Activated CD8-positive, alpha-beta T cell treated with anti-CD3 and anti-CD28 coated beads for 36 hours (primary cell): ENCODE measurements around the gene TIE1. TPM values are rescaled to one million over a fixed set of nuclear protein-coding genes. Genes with fewer than 3 reads are reported as not detected.

Source experiments
- ATAC-seq: fragments of 200-7000 bp; cut with Tn5 transposase; one replicate; pipeline ENCODE4 v1.10.0; 2021; ENCODE audit warnings: mild to moderate bottlenecking, moderate library complexity
- CTCF ChIA-PET: fragments of 350-600 bp; sonication (Branson Sonifier 250); formaldehyde crosslinking; loops from one replicate; lab custom pipeline; 2021; ENCODE audit warnings: antibody characterized with exemption; lab: Charles Lee
- POLR2A ChIA-PET: fragments of 350-600 bp; sonication (Branson Sonifier 250); formaldehyde crosslinking; loops from one replicate; lab custom pipeline; 2021; ENCODE audit warnings: antibody characterized with exemption; lab: Charles Lee
- DNase-seq: peaks from one replicate; pipeline ENCODE4 v3.0.0-alpha.2; 2020
- H3K27ac Mint-ChIP-seq: one replicate; pipeline ENCODE4 v1.8.0; 2021; ENCODE audit warnings: mild to moderate bottlenecking, mixed read lengths
- H3K27me3 Mint-ChIP-seq: one replicate; pipeline ENCODE4 v1.8.0; 2021; ENCODE audit warnings: mixed read lengths
- H3K36me3 Mint-ChIP-seq: one replicate; pipeline ENCODE4 v1.8.0; 2021; ENCODE audit warnings: low read depth, mixed read lengths
- H3K4me1 Mint-ChIP-seq: one replicate; pipeline ENCODE4 v1.8.0; 2021; ENCODE audit warnings: low read depth, mixed read lengths
- H3K4me3 Mint-ChIP-seq: one replicate; pipeline ENCODE4 v1.8.0; 2021; ENCODE audit warnings: mild to moderate bottlenecking, moderate library complexity, mixed read lengths
- H3K9me3 Mint-ChIP-seq: one replicate; pipeline ENCODE4 v1.8.0; 2021; ENCODE audit warnings: mixed read lengths
- intact Hi-C: fragments of 100-400 bp; cut with micrococcal nuclease; formaldehyde crosslinking; loops from one replicate; pipeline ENCODE4 v1.10.0; 2022
- total RNA-seq, 2 experiments: library from RNA; stranded (reverse); gene quantifications; one replicate each; pipeline ENCODE4 v1.2.3, GENCODE V29; 2021
- TF ChIP-seq, protein P1 (sequence below): fragments of 200-600 bp; IDR thresholded peaks from one replicate; pipeline ENCODE4 v1.8.0; 2022; ENCODE audit warnings: antibody characterized with exemption, mild to moderate bottlenecking

The TIE1 gene
- total RNA-seq, 2 experiments from 2014 or later: 0.25 TPM; not detected in 1

DNA sequence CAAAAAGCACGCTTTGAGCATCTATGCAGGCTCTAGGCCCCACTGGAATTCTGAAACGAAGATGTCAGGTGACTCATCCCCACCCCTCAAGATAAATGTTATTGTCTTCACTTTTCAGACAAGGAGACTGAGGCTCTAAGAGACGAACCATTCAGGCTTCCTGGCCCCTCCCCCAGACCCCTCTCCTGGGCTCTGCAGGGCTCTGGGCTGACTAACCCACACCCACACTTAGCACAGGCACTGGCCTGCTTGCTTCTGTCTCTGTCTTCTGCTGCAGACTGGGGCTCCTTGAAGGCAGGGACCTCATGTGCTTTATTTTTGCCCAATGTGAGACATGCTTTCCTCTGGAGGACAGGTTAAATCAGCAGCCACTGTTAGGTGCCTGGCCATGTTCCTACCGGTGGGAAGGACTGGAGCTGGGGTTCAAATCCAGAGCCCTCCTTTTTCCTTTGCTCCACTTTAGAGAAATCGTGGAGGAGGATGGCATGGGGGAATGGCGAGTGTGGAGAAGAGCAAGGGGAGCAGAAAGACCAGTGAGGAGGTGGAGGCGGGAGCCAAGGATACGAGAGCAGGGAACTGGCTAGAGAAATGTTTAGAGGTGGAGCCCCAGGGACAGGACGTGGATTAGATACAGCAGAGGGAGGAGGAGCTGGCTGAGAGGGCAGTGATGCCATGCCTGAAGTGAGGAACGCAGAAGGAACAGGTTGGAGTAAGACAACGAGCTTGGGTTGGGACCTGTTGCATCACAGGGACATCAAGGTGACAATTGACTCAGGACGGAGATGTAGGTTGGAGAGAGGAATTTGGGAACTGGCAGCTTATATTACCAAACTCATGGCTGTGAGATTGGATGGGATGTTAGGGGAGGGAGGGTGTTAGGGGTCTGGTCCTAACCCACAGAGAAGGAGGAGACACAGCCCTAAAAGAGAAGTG, 29.3 kb upstream of the TIE1 start:
- Mint-ChIP-seq H3K27me3 (peaks cover 12% of the 10 kb centered on the region), H3K36me3 (peaks cover 5% of the 10 kb centered on the region), H3K4me3 (peak overlapping the region; percentile 47), H3K4me1 (peaks cover 21% of the 10 kb centered on the region), H3K9me3 (peaks cover 5% of the 10 kb centered on the region), H3K27ac (no peak overlapping the region)
- ATAC-seq (peak; percentile 43), DNase-seq (peak; percentile 26)
- CTCF ChIA-PET: no interaction called here
- intact Hi-C loops: no loop called here
- TF ChIP-seq, protein P1, sequence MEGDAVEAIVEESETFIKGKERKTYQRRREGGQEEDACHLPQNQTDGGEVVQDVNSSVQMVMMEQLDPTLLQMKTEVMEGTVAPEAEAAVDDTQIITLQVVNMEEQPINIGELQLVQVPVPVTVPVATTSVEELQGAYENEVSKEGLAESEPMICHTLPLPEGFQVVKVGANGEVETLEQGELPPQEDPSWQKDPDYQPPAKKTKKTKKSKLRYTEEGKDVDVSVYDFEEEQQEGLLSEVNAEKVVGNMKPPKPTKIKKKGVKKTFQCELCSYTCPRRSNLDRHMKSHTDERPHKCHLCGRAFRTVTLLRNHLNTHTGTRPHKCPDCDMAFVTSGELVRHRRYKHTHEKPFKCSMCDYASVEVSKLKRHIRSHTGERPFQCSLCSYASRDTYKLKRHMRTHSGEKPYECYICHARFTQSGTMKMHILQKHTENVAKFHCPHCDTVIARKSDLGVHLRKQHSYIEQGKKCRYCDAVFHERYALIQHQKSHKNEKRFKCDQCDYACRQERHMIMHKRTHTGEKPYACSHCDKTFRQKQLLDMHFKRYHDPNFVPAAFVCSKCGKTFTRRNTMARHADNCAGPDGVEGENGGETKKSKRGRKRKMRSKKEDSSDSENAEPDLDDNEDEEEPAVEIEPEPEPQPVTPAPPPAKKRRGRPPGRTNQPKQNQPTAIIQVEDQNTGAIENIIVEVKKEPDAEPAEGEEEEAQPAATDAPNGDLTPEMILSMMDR: no peak
- POLR2A ChIA-PET: no interaction called here

- H3K4me1 Mint-ChIP-seq: peaks cover 21% of the 10 kb centered on the region
- peaks cover 12% of the 10 kb centered on the region for H3K27me3 Mint-ChIP-seq
- H3K4me3 Mint-ChIP-seq: no peak overlapping the region
- ChIA-PET POLR2A (no interaction called here), CTCF (no interaction called here)
- TF ChIP-seq, protein P1: no peak
- DNase-seq (no peak), ATAC-seq (no peak)
- intact Hi-C loops: no loop called here
- H3K9me3 Mint-ChIP-seq: peaks cover 5% of the 10 kb centered on the region
- peaks cover 5% of the 10 kb centered on the region for H3K36me3 Mint-ChIP-seq
- no peak overlapping the region for H3K27ac Mint-ChIP-seq
These were observed 28.6 kb upstream of the TIE1 start for GRCh38 chr1:43272161-43272560.

DNA sequence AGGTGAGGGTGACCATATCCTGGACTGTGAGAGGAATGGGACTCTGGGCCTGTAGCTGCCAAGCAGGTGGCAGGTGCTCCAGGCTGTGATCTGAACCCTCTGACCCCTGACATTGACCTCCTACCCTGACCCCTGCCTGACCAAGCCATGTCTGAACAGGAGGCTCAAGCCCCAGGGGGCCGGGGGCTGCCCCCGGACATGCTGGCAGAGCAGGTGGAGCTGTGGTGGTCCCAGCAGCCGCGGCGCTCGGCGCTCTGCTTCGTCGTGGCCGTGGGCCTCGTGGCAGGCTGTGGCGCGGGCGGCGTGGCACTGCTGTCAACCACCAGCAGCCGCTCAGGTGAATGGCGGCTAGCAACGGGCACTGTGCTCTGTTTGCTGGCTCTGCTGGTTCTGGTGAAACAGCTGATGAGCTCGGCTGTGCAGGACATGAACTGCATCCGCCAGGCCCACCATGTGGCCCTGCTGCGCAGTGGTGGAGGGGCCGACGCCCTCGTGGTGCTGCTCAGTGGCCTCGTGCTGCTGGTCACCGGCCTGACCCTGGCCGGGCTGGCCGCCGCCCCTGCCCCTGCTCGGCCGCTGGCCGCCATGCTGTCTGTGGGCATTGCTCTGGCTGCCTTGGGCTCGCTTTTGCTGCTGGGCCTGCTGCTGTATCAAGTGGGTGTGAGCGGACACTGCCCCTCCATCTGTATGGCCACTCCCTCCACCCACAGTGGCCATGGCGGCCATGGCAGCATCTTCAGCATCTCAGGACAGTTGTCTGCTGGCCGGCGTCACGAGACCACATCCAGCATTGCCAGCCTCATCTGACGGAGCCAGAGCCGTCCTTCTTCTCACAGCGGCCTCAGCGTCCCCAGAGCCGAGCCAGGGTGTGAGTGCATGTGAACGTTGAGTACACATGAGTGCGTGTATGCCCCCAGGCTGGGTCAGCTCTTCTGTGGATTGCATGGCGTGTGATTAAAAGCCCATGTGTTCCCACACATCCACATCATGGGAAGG, 27.9 kb upstream of the TIE1 start:
- intact Hi-C loops: no loop called here
- ChIA-PET CTCF (no interaction called here), POLR2A (no interaction called here)
- DNase-seq (no peak), ATAC-seq (no peak)
- TF ChIP-seq, protein P1: no peak
- Mint-ChIP-seq H3K4me1 (peaks cover 21% of the 10 kb centered on the region), H3K36me3 (peaks cover 5% of the 10 kb centered on the region), H3K27ac (no peak overlapping the region), H3K4me3 (no peak overlapping the region), H3K27me3 (peaks cover 11% of the 10 kb centered on the region), H3K9me3 (peaks cover 5% of the 10 kb centered on the region)

DNA sequence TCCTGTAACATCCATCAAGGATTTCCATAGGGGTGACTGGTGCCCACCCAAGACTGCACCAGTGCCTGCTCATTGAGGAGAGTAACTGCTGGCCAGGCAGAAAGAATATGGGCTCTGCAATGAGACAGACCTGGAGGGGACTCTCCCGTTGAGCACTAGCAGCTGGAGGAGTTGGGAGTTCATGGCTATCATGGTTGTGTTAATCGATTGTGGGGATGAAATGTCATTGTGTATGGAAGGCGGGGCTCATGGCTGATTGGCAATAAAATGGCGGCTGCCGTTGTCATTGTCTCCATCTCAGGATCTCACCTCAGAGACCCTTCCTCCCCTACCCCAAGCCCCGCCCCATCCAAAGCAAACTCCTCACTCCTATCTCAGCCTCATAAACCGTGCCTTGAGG, 27.1 kb upstream of the TIE1 start:
- POLR2A ChIA-PET: no interaction called here
- ATAC-seq (no peak), DNase-seq (no peak)
- peaks cover 5% of the 10 kb centered on the region for H3K36me3 Mint-ChIP-seq
- CTCF ChIA-PET: no interaction called here
- peak overlapping the region; percentile 37 for H3K27ac Mint-ChIP-seq
- H3K4me3 Mint-ChIP-seq: no peak overlapping the region
- peaks cover 11% of the 10 kb centered on the region for H3K27me3 Mint-ChIP-seq
- peaks cover 5% of the 10 kb centered on the region for H3K9me3 Mint-ChIP-seq
- intact Hi-C loops: no loop called here
- TF ChIP-seq, protein P1: no peak
- H3K4me1 Mint-ChIP-seq: peaks cover 21% of the 10 kb centered on the region
